Measurements from ENCODE around the gene TTLL5. TPM values are rescaled to one million over a fixed set of nuclear protein-coding genes. Genes with fewer than 3 reads are reported as not detected.

The TTLL5 gene
- total and polyA plus RNA-seq, 2 of the 4 experiments (the other 2 are of a cell fraction) = 11.9 to 16.7 TPM

- WGBS, 2 experiments (ENCODE audit: extremely low coverage in 2 of 2, insufficient read length in 1 of 2) = no CpG with 5 or more reads among the region's 1 CpG
- no peak overlapping the region for H2BK15ac ChIP-seq (ENCODE audit: low read depth, low read length)
- H3K14ac ChIP-seq (replicated peaks; ENCODE audit: low read depth, low read length) = no peak overlapping the region
- H2BK20ac ChIP-seq (ENCODE audit: low read depth, low read length) = no peak overlapping the region
- H2AFZ ChIP-seq (replicated peaks; ENCODE audit: low read length, poor library complexity) = no peak overlapping the region
- no peak overlapping the region for H3K4me3 ChIP-seq (ENCODE audit: insufficient read depth, low read depth, low read length)
- H4K91ac ChIP-seq (ENCODE audit: insufficient read depth, low read depth, low read length) = no peak overlapping the region
- in situ Hi-C loops (cut with MboI; ENCODE audit: low sequenced_read_pairs) (loop anchor here (5.0 kb wide), 1 partner anchor 76 kb away; the partner anchor contains the start of gene FLVCR2), intact Hi-C loops (cut with micrococcal nuclease) (no loop called here), dilution Hi-C loops (cut with HindIII; ENCODE audit: low sequenced_read_pairs, unreplicated experiment) (no loop called here)
- H2BK5ac ChIP-seq (ENCODE audit: low read depth, low read length, poor library complexity, severe bottlenecking) = no peak overlapping the region
- DNase-seq (no peak), ATAC-seq (ENCODE audit: low read depth) (no peak)
- H4K8ac ChIP-seq (ENCODE audit: low read depth in 2 of 2, low read length in 2 of 2) = no peak overlapping the region
- H2AK5ac ChIP-seq (ENCODE audit: low read depth, low read length) = no peak overlapping the region
- CTCF ChIA-PET = interaction anchor here (9.8 kb wide), 1 partner anchor 76 kb away, joined by 125 read pairs; the partner anchor contains the start of gene FLVCR2
- no peak overlapping the region for H4K5ac ChIP-seq (ENCODE audit: low read depth, low read length)
- H3K4ac ChIP-seq (ENCODE audit: low read depth, low read length) = no peak overlapping the region
- no peak overlapping the region for H2AK9ac ChIP-seq (replicated peaks; ENCODE audit: low read depth, low read length, poor library complexity)
- no peak overlapping the region for H3K18ac ChIP-seq (ENCODE audit: low read depth, low read length)
- H3K9me3 ChIP-seq (ENCODE audit: control insufficient read depth, insufficient read depth, low read length) = no peaks in the 10 kb centered on the region
- H3K9ac ChIP-seq (ENCODE audit: low read depth, low read length) = no peak overlapping the region
- H3K27ac ChIP-seq (ENCODE audit: insufficient read depth, low read length) = no peak overlapping the region
- H3K9me1 ChIP-seq (ENCODE audit: insufficient read depth, low read length) = peaks cover 5% of the 10 kb centered on the region
- H3K27me3 ChIP-seq (ENCODE audit: control insufficient read depth, insufficient read depth, low read length) = no peaks in the 10 kb centered on the region
- POLR2A ChIA-PET (ENCODE audit: unreplicated experiment) = no interaction called here
- peaks cover 2% of the 10 kb centered on the region; the same call in 1 of the 2 replicates for H3K4me1 ChIP-seq (ENCODE audit: control insufficient read depth, insufficient read depth, low read length)
- H2BK120ac ChIP-seq (ENCODE audit: low read depth, low read length) = no peak overlapping the region
- H3K79me1 ChIP-seq (ENCODE audit: low read depth in 1 of 2, low read length in 2 of 2) = no peaks in the 10 kb centered on the region
- H3K4me2 ChIP-seq (ENCODE audit: low read depth, low read length) = no peak overlapping the region
- no peaks in the 10 kb centered on the region for H4K20me1 ChIP-seq (ENCODE audit: insufficient read depth, low read length)
- TF ChIP-seq USF2 (IDR thresholded peaks at IDR 0.05; ENCODE audit: low read depth, low read length) (no peak), ELK1 (IDR thresholded peaks at IDR 0.05; ENCODE audit: borderline replicate concordance, low read depth, low read length) (no peak), RCOR1 (IDR thresholded peaks at IDR 0.05; ENCODE audit: insufficient replicate concordance, low read length) (no peak), POLR2A (IDR thresholded peaks at IDR 0.05; ENCODE audit: low read depth, low read length) (no peak), CTCF (conservative IDR thresholded peaks at IDR 0.05; ENCODE audit: low read depth, low read length) (no peak), CEBPB (IDR thresholded peaks at IDR 0.05; ENCODE audit: low read depth, low read length) (no peak), MAFK (IDR thresholded peaks at IDR 0.05; ENCODE audit: low read depth, low read length) (no peak), MAZ (IDR thresholded peaks at IDR 0.05; ENCODE audit: borderline replicate concordance, low read depth, low read length) (no peak), MXI1 (IDR thresholded peaks at IDR 0.05; ENCODE audit: borderline replicate concordance, low read depth, low read length) (no peak), RFX5 (IDR thresholded peaks at IDR 0.05; ENCODE audit: low read depth, low read length) (no peak), BHLHE40 (IDR thresholded peaks at IDR 0.05; ENCODE audit: low read depth, low read length) (no peak), RAD21 (IDR thresholded peaks at IDR 0.05; ENCODE audit: low read length) (no peak), NFE2L2 (IDR thresholded peaks at IDR 0.05; ENCODE audit: low read depth, low read length) (no peak), SMC3 (IDR thresholded peaks at IDR 0.05; ENCODE audit: low read depth, low read length) (no peak), FOS (IDR thresholded peaks at IDR 0.05; ENCODE audit: low read depth, low read length) (no peak), CHD1 (IDR thresholded peaks at IDR 0.05; ENCODE audit: low read depth, low read length) (no peak)
- BruUV-seq (replicated peaks) = no TSS peak
- no peak overlapping the region for H3K23ac ChIP-seq (ENCODE audit: low read depth, low read length)
- peaks cover 10% of the 10 kb centered on the region; the same call in 1 of the 2 replicates for H3K36me3 ChIP-seq (ENCODE audit: control insufficient read depth, insufficient read depth, low read length)
- H3K56ac ChIP-seq (ENCODE audit: extremely low read depth, insufficient read depth, low read length) = no peak overlapping the region
These were observed 7.5 kb upstream of the TTLL5 start for GRCh38 chr14:75653563-75653962.
